GM23338 (cell line): Measurements from ENCODE around the gene SEMA4D.
A peak's percentile ranks its signal among the peaks of the same experiment; 100 is the strongest.

Experiments
- EZH2 ChIP-seq: fragments of 200-600 bp; sonication (generic); IDR thresholded peaks from one replicate; pipeline ENCODE4 v1.8.0; 2017; ENCODE audit warnings: antibody characterized with exemption, mild to moderate bottlenecking, low read depth; ENCODE audit not compliant: unreplicated experiment
- EZH2phosphoT487 ChIP-seq: fragments of 200-600 bp; sonication (generic); IDR thresholded peaks from one replicate; pipeline ENCODE4 v1.8.1; 2018; ENCODE audit warnings: antibody characterized with exemption; ENCODE audit not compliant: unreplicated experiment
- JUNB ChIP-seq: IDR thresholded peaks from one replicate; pipeline ENCODE4 v1.6.1; 2016; ENCODE audit warnings: antibody characterized with exemption; ENCODE audit not compliant: unreplicated experiment
- POLR2AphosphoS5 ChIP-seq: IDR thresholded peaks from 2 replicates; pipeline ENCODE4 v1.6.1; 2016; ENCODE audit warnings: antibody characterized with exemption, low read depth
- TF ChIP-seq, protein P1 (sequence below), 2 experiments: fragments of 200-600 bp in 1 of 2; sonication (generic) in 1 of 2; conservative IDR thresholded peaks; 2 replicates each; pipeline versions ENCODE4 v1.5.1 to v1.6.1; 2016 to 2017; ENCODE audit warnings: antibody characterized with exemption in 2 of 2, low read depth in 2 of 2, mild to moderate bottlenecking in 2 of 2, moderate library complexity in 1 of 2
- TF ChIP-seq, protein P2 (sequence below): IDR thresholded peaks from one replicate; pipeline ENCODE4 v1.6.1; 2018; ENCODE audit warnings: antibody characterized with exemption; ENCODE audit not compliant: unreplicated experiment
- TF ChIP-seq, protein P3 (sequence below): IDR thresholded peaks from 2 replicates; pipeline ENCODE4 v1.6.1; 2016; ENCODE audit warnings: antibody characterized with exemption

DNA sequence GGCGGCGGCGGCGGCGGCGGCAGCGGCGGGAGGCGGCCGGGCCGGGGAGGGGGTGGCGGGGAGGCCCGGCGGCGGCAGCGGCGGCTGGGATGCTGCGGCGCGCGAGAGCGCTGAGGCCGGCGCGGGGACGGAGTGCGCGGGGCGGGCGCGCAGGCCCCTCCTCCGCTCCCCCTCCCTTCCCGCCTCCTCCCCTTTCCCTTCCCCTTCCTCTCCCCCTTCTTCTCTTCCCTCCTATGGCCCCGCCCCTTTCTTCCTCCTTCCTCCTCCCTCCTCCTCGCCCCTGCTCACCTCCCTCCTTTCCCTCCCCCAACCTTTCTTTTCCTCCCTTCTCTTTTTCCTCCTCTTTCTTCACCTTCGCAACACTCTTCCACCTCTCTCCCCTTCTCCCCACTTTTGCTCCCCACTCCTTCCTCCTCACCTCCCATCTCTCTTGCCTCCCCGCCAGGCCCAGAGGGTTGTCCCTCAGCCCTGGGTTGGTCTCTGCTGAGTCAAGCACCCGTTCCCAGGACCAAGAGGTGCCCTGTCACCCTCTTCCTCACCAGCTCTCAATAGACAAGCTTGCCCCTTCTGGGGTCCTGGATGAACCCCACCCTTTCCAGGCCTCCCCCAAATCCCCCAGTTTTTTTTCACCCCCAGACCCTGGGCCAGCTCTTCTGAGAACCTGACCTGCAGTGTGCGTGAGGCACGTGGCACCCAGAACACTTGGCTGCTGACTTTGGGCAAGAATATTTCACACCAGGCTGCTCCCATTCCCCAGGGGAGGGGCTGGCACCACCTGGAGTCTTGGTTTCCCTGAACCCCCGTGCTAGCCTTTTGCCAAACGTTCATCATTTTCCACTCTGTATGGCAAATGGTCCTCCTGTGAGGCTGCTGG, at the start of gene SEMA4D:
- TF ChIP-seq, protein P1, sequence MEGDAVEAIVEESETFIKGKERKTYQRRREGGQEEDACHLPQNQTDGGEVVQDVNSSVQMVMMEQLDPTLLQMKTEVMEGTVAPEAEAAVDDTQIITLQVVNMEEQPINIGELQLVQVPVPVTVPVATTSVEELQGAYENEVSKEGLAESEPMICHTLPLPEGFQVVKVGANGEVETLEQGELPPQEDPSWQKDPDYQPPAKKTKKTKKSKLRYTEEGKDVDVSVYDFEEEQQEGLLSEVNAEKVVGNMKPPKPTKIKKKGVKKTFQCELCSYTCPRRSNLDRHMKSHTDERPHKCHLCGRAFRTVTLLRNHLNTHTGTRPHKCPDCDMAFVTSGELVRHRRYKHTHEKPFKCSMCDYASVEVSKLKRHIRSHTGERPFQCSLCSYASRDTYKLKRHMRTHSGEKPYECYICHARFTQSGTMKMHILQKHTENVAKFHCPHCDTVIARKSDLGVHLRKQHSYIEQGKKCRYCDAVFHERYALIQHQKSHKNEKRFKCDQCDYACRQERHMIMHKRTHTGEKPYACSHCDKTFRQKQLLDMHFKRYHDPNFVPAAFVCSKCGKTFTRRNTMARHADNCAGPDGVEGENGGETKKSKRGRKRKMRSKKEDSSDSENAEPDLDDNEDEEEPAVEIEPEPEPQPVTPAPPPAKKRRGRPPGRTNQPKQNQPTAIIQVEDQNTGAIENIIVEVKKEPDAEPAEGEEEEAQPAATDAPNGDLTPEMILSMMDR (conservative IDR thresholded peaks at IDR 0.05; ENCODE audit: low read depth in 2 of 2) = no peak
- no peak for TF ChIP-seq EZH2
- TF ChIP-seq JUNB = no peak
- peak; percentile 57 for TF ChIP-seq POLR2AphosphoS5
- TF ChIP-seq EZH2phosphoT487 = no peak
- TF ChIP-seq, protein P2, sequence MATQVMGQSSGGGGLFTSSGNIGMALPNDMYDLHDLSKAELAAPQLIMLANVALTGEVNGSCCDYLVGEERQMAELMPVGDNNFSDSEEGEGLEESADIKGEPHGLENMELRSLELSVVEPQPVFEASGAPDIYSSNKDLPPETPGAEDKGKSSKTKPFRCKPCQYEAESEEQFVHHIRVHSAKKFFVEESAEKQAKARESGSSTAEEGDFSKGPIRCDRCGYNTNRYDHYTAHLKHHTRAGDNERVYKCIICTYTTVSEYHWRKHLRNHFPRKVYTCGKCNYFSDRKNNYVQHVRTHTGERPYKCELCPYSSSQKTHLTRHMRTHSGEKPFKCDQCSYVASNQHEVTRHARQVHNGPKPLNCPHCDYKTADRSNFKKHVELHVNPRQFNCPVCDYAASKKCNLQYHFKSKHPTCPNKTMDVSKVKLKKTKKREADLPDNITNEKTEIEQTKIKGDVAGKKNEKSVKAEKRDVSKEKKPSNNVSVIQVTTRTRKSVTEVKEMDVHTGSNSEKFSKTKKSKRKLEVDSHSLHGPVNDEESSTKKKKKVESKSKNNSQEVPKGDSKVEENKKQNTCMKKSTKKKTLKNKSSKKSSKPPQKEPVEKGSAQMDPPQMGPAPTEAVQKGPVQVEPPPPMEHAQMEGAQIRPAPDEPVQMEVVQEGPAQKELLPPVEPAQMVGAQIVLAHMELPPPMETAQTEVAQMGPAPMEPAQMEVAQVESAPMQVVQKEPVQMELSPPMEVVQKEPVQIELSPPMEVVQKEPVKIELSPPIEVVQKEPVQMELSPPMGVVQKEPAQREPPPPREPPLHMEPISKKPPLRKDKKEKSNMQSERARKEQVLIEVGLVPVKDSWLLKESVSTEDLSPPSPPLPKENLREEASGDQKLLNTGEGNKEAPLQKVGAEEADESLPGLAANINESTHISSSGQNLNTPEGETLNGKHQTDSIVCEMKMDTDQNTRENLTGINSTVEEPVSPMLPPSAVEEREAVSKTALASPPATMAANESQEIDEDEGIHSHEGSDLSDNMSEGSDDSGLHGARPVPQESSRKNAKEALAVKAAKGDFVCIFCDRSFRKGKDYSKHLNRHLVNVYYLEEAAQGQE = no peak
- TF ChIP-seq, protein P3, sequence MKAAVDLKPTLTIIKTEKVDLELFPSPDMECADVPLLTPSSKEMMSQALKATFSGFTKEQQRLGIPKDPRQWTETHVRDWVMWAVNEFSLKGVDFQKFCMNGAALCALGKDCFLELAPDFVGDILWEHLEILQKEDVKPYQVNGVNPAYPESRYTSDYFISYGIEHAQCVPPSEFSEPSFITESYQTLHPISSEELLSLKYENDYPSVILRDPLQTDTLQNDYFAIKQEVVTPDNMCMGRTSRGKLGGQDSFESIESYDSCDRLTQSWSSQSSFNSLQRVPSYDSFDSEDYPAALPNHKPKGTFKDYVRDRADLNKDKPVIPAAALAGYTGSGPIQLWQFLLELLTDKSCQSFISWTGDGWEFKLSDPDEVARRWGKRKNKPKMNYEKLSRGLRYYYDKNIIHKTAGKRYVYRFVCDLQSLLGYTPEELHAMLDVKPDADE = no peak
